Keratinocyte (primary cell): Measurements from ENCODE around the gene CDH13.

ENCODE experiments used
- CTCF ChIP-seq, 3 experiments: IDR thresholded peaks in 1 of 3; conservative IDR thresholded peaks in 1 of 3; optimal IDR thresholded peaks in 1 of 3; 2 replicates in 2 of 3; 3 replicates in 1 of 3; pipeline versions ENCODE3 to v1.5.1; 2011; ENCODE audit warnings: low read length in 3 of 3, mild to moderate bottlenecking in 3 of 3, moderate library complexity in 2 of 3, control low read depth in 1 of 3, inconsistent platforms in 1 of 3; ENCODE audit not compliant: insufficient read depth in 2 of 3; ENCODE audit errors: extremely low read depth in 1 of 3
- EZH2 ChIP-seq: IDR thresholded peaks from one replicate; pipeline ENCODE4 v1.6.1; 2012; ENCODE audit warnings: inconsistent platforms, mild to moderate bottlenecking, low read length, moderate library complexity

GRCh38 chr16:83037102-83037501 is 410.3 kb downstream of the CDH13 start:
- TF ChIP-seq EZH2 = no peak
- no peak for TF ChIP-seq CTCF (optimal IDR thresholded peaks at IDR 0.05 in 1 of 3, IDR thresholded peaks at IDR 0.05 in 1 of 3, conservative IDR thresholded peaks at IDR 0.05 in 1 of 3; ENCODE audit: extremely low read depth in 1 of 3, insufficient read depth in 2 of 3, low read length in 3 of 3)
